Breast epithelium (tissue), 4 donors: Measurements from ENCODE around the gene ENO1. TPM values are rescaled to one million over a fixed set of nuclear protein-coding genes. Genes with fewer than 3 reads are reported as not detected.
A peak's percentile ranks its signal among the peaks of the same experiment; 100 is the strongest.

Experiments
- DNase-seq, 2 donors: peaks; one replicate each; pipeline ENCODE4 v3.0.0-alpha.2; 2019; ENCODE audit warnings: low spot score in 2 of 2
- H3K27ac ChIP-seq, 2 donors: fragments of 200-600 bp; sonication (generic) in 1 of 2; one replicate each; pipeline ENCODE4 v1.5.1; 2016 to 2019; ENCODE audit warnings: mild to moderate bottlenecking in 1 of 2
- H3K27me3 ChIP-seq, 2 donors: fragments of 200-600 bp; sonication (generic) in 1 of 2; one replicate each; pipeline versions ENCODE4 v1.5.1 to v1.6.0; 2017 to 2019; ENCODE audit warnings: control low read depth in 1 of 2, mild to moderate bottlenecking in 1 of 2
- H3K36me3 ChIP-seq: fragments of 200-600 bp; one replicate; pipeline ENCODE4 v1.5.1; 2019
- H3K4me1 ChIP-seq, 2 donors: fragments of 200-600 bp; sonication (generic); one replicate each; pipeline ENCODE4 v1.5.1; 2016 to 2019; ENCODE audit warnings: control low read depth in 1 of 2
- H3K4me3 ChIP-seq, 3 donors: fragments of 200-600 bp; sonication (generic); 1 replicate in 2 of 3; 2 replicates in 1 of 3; pipeline ENCODE4 v1.5.1; 2016 to 2019; ENCODE audit warnings: mild to moderate bottlenecking in 3 of 3, moderate library complexity in 2 of 3
- H3K9me3 ChIP-seq, 2 donors: fragments of 200-600 bp; sonication (generic) in 1 of 2; one replicate each; pipeline ENCODE4 v1.5.1; 2016 to 2019; ENCODE audit warnings: control low read depth in 1 of 2
- POLR2A ChIP-seq: fragments of 450-650 bp; IDR thresholded peaks from one replicate; pipeline ENCODE4 v1.6.1; 2016; ENCODE audit warnings: antibody characterized with exemption, mild to moderate bottlenecking, moderate library complexity
- POLR2AphosphoS5 ChIP-seq, 3 donors: sonication (generic); formaldehyde crosslinking; IDR thresholded peaks; one replicate each; pipeline ENCODE4 v1.6.1; 2017; ENCODE audit warnings: antibody characterized with exemption in 3 of 3
- intact Hi-C: fragments of 100-400 bp; cut with DNase I; formaldehyde crosslinking; loops from one replicate; pipeline ENCODE4 v1.15.1; 2023; ENCODE audit warnings: low total_unique reads
- total RNA-seq, 3 donors: library from RNA; depleted of rRNA; stranded (reverse); fragments of >200 nt; gene quantifications; one replicate each; pipeline ENCODE4 v1.1.0, GENCODE V29; 2016
- TF ChIP-seq, protein P1 (sequence below), 3 donors: fragments of 450-650 bp; IDR thresholded peaks; one replicate each; pipeline ENCODE4 v1.5.1; 2016 to 2017; ENCODE audit warnings: antibody characterized with exemption in 3 of 3, mild to moderate bottlenecking in 3 of 3, moderate library complexity in 3 of 3

Gene ENO1
- total RNA-seq, 3 donors from 2014 or later, result 400 to 717 (median 589) TPM

DNA sequence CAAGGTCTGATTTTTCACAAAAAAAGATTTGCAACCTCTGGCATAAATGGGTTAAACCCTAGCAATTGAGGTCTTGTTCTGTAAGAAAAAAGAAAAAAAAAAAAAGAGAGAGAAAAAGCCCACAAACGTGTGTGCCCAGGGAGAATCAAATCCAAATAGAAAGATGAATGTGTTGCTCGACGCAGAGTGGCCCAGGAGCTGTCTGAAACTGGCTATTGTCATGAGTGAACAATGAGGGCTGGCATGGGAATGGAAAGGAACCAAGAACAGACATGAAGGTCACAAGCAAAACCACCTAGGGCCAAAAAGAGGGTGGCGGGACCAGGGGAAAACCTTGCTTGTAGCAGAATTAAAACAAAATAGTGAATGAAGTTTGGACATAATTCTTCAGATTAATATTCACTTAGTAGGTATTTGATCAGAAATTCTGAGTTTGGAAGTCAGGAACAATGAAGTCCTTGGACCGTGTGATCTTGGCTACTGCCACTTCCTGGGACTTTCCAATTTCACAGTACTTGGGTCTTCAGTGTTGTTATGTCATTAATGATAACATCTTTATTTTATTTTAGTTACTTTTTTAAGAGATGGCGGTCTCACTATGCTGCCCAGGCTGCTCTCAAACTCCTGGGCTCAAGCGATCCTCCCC, 3.1 kb downstream of the ENO1 start:
- peak overlapping the region; percentile 76 to 97 for H3K27ac ChIP-seq
- H3K27me3 ChIP-seq, result no peaks in the 10 kb centered on the region
- TF ChIP-seq, protein P1, sequence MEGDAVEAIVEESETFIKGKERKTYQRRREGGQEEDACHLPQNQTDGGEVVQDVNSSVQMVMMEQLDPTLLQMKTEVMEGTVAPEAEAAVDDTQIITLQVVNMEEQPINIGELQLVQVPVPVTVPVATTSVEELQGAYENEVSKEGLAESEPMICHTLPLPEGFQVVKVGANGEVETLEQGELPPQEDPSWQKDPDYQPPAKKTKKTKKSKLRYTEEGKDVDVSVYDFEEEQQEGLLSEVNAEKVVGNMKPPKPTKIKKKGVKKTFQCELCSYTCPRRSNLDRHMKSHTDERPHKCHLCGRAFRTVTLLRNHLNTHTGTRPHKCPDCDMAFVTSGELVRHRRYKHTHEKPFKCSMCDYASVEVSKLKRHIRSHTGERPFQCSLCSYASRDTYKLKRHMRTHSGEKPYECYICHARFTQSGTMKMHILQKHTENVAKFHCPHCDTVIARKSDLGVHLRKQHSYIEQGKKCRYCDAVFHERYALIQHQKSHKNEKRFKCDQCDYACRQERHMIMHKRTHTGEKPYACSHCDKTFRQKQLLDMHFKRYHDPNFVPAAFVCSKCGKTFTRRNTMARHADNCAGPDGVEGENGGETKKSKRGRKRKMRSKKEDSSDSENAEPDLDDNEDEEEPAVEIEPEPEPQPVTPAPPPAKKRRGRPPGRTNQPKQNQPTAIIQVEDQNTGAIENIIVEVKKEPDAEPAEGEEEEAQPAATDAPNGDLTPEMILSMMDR (IDR thresholded peaks at IDR 0.05), result no peak
- TF ChIP-seq POLR2A (no peak), POLR2AphosphoS5 (IDR thresholded peaks at IDR 0.05) (no peak)
- no peak for DNase-seq
- H3K4me1 ChIP-seq, result peaks cover 0 to 38% of the 10 kb centered on the region in 2 donors
- H3K36me3 ChIP-seq, result peaks cover 10% of the 10 kb centered on the region
- H3K9me3 ChIP-seq, result no peaks in the 10 kb centered on the region
- H3K4me3 ChIP-seq, result peak overlapping the region in 2 of 3 donors; percentile 88 to 93
- intact Hi-C loops, result no loop called here

DNA sequence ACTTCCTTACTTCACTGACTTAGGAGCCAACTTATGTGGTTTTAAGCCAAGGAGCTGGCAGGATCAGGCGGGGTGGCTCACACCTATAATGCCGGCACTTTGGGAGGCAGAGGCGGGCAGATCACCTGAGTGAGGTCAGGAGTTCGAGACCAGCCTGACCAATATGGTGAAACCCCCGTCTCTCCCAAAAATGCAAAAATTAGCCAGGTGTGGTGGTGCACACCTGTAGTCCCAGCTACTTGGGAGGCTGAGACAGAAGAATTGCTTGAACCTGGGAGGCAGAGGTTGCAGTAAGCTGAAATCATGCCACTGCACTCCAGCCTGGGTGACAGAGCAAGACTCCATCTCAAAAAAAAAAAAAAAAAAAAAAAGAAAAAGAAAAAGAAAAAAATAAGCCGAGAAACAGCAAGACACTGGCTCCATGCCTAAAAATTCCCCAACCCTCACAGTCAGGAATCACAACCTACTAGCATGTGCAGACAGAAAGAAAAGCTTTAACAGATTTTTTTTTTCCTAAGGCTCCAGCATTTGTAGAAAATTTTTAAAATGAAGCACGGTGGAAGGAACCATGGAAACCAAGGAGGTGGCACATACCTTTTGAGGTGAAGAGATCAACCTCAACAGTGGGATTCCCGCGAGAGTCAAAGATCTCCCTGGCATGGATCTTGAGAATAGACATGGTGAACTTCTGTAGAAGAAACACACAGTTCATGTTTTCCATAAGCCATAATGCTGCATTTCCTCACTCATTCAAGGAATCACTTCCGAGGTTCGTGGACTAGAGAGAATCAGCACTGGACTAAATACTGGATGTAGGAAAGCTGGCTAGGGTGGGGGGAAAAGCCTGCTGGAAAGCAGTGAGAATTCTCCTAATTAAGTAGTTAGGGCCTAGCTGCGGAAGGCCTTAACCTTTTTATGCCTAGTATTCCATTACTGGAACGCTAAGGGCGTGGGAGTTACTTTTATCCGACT, 4.0 kb downstream of the ENO1 start:
- Histone ChIP-seq H3K27me3 (no peaks in the 10 kb centered on the region), H3K36me3 (peaks cover 10% of the 10 kb centered on the region), H3K4me1 (peaks cover 0 to 38% of the 10 kb centered on the region in 2 donors), H3K9me3 (no peaks in the 10 kb centered on the region), H3K4me3 (peak overlapping the region in 2 of 3 donors; percentile 45 to 93), H3K27ac (peak overlapping the region; percentile 76 to 97)
- intact Hi-C loops, result no loop called here
- no peak for DNase-seq
- no peak for TF ChIP-seq POLR2AphosphoS5 (IDR thresholded peaks at IDR 0.05)
- TF ChIP-seq, protein P1 (IDR thresholded peaks at IDR 0.05), result no peak
- no peak for TF ChIP-seq POLR2A

DNA sequence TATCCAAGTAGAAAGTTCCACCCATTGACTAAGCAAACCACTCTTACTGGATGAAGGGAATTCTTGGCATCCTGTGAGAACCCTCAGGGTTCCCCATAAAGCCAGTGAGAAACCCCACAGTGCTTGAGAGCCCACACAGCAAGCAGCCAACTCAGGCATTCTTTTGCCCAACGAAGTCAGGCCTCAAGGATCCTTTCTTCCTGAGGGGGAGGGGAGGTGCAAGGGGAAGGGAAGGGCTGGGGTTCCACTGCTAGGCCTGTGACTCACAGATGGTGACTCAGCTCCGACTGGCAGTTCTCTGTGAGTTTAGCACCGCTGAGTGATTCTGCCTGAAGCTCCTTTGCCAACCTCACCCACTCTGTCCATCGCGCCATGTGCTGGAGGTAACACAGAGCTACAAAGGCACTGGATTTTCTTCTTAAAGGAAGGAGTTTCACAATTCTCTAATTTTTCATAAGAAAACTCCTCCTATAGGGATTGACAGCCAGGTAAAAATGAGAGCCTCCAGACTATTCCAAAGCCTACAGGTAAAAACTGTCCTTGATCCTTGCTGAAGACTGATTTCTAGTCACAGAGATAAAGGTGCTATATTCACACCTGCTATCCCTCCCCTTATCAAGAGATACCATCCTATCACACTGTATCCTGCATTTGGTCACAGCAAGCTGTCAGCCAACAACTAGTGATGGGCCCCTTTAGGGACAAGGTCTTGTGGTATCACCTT, 4.8 kb downstream of the ENO1 start:
- peak; percentile 80 to 87 for DNase-seq
- Histone ChIP-seq H3K4me3 (peak overlapping the region in 1 of 3 donors; percentile 35), H3K4me1 (peaks cover 0 to 38% of the 10 kb centered on the region in 2 donors), H3K9me3 (no peaks in the 10 kb centered on the region), H3K27ac (peak overlapping the region; percentile 75 to 78), H3K36me3 (peaks cover 10% of the 10 kb centered on the region), H3K27me3 (no peaks in the 10 kb centered on the region)
- intact Hi-C loops, result no loop called here
- TF ChIP-seq POLR2AphosphoS5 (IDR thresholded peaks at IDR 0.05), result peak in 1 of 3 donors; percentile 60
- TF ChIP-seq POLR2A, result no peak

DNA sequence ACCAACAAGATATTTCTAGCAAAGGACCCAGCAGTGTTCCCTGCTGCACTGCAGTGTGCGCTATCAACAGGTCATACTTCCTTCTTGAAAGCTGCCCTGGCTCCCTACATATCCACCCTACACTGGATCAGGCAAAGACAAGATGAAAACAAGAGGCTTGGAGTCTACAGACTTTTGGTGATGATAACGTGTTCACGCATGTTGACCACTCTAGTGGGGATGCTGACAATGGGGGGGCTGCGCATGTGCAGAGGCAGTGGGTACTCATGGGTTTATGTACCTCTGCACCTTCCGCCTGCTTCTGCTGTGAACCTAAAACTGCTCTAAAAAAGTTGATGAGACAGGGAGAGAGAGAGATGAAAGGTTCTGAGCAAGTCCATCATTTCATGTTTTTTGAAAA, 5.5 kb downstream of the ENO1 start:
- Histone ChIP-seq H3K27ac (peak overlapping the region; percentile 75 to 78), H3K4me1 (peaks cover 0 to 38% of the 10 kb centered on the region in 2 donors), H3K36me3 (peaks cover 10% of the 10 kb centered on the region), H3K27me3 (no peaks in the 10 kb centered on the region), H3K9me3 (no peaks in the 10 kb centered on the region), H3K4me3 (no peak overlapping the region)
- TF ChIP-seq POLR2A, result no peak
- TF ChIP-seq, protein P1 (IDR thresholded peaks at IDR 0.05), result no peak
- no peak for TF ChIP-seq POLR2AphosphoS5 (IDR thresholded peaks at IDR 0.05)
- no peak for DNase-seq
- intact Hi-C loops, result no loop called here

DNA sequence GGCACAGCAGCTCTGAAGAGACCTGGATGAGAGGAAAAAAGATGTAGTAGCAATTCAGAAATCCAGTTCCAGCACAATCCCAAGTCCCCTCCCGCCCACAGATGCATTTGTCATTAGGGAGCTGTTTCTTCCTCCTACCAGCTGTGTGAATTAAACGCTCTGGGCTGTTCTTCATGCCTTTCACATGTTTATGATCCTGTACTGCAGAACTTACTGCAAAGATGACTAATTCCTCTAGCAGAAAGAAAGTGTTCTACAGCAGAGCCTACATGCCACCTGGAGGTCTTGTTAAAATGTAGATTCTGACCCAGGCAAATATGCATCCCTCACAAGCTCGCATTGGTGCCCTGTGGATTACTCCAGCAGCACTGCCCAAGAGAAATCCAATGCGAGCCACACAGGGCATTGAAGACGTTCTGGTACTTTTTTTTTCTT, 6.5 kb downstream of the ENO1 start:
- no peak overlapping the region for H3K4me3 ChIP-seq
- TF ChIP-seq POLR2A (no peak), POLR2AphosphoS5 (IDR thresholded peaks at IDR 0.05) (no peak)
- TF ChIP-seq, protein P1 (IDR thresholded peaks at IDR 0.05), result no peak
- DNase-seq, result no peak
- H3K36me3 ChIP-seq, result peaks cover 10% of the 10 kb centered on the region
- no peaks in the 10 kb centered on the region for H3K9me3 ChIP-seq
- no peaks in the 10 kb centered on the region for H3K27me3 ChIP-seq
- intact Hi-C loops, result no loop called here
- peaks cover 0 to 38% of the 10 kb centered on the region in 2 donors for H3K4me1 ChIP-seq
- peak overlapping the region in 1 of 2 donors; percentile 48 for H3K27ac ChIP-seq
